ENCODE results near the gene RANBP17. TPM values are rescaled to one million over a fixed set of nuclear protein-coding genes. Genes with fewer than 3 reads are reported as not detected.

Gene RANBP17
- total RNA-seq, 2 experiments from 2014 or later, result not detected

- CTCF ChIA-PET, result no interaction called here
- Mint-ChIP-seq H3K4me1 (ENCODE audit: low read depth) (peaks cover 6% of the 10 kb centered on the region), H3K27me3 (no peaks in the 10 kb centered on the region), H3K4me3 (no peak overlapping the region), H3K9me3 (no peaks in the 10 kb centered on the region), H3K27ac (no peak overlapping the region), H3K36me3 (ENCODE audit: low read depth) (no peaks in the 10 kb centered on the region)
- peaks cover 8% of the 10 kb centered on the region for H3K4me1 ChIP-seq (ENCODE audit: insufficient read depth, low read length)
- H3K4me3 ChIP-seq (ENCODE audit: low read length), result no peak overlapping the region
- intact Hi-C loops (cut with DNase I, micrococcal nuclease), result no loop called here
- no peak for TF ChIP-seq CTCF (IDR thresholded peaks at IDR 0.05)
- DNase-seq, result peak in 2 of 14 experiments; percentile 1 to 62
- POLR2A ChIA-PET, result no interaction called here
- no peak for ATAC-seq (ENCODE audit: poor library complexity)
- H3K27me3 ChIP-seq (ENCODE audit: control insufficient read depth in 1 of 2, insufficient read depth in 2 of 2, low read length in 2 of 2), result peaks cover 0 to 7% of the 10 kb centered on the region in 2 experiments
- no peaks in the 10 kb centered on the region for H3K9me3 ChIP-seq (ENCODE audit: control insufficient read depth in 1 of 2, insufficient read depth in 1 of 2, low read length in 2 of 2)
- H3K27ac ChIP-seq (ENCODE audit: low read depth in 1 of 2, low read length in 2 of 2), result no peak overlapping the region
- H3K36me3 ChIP-seq (ENCODE audit: insufficient read depth, low read length), result no peaks in the 10 kb centered on the region
Measured at GRCh38 chr5:171264843-171265242, 403.0 kb downstream of the RANBP17 start.

GRCh38 chr5:171268700-171269620 lies 407.1 kb downstream of the RANBP17 start:
- Histone ChIP-seq H3K9me3 (ENCODE audit: control insufficient read depth in 1 of 2, insufficient read depth in 1 of 2, low read length in 2 of 2) (no peaks in the 10 kb centered on the region), H3K27me3 (ENCODE audit: control insufficient read depth in 1 of 2, insufficient read depth in 2 of 2, low read length in 2 of 2) (peaks cover 0 to 10% of the 10 kb centered on the region in 2 experiments), H3K4me3 (ENCODE audit: low read length) (no peak overlapping the region), H3K36me3 (ENCODE audit: insufficient read depth, low read length) (no peaks in the 10 kb centered on the region), H3K4me1 (ENCODE audit: insufficient read depth, low read length) (peaks cover 8% of the 10 kb centered on the region), H3K27ac (ENCODE audit: low read depth in 1 of 2, low read length in 2 of 2) (no peak overlapping the region)
- Mint-ChIP-seq H3K9me3 (no peaks in the 10 kb centered on the region), H3K36me3 (ENCODE audit: low read depth) (no peaks in the 10 kb centered on the region), H3K27me3 (peaks cover 6% of the 10 kb centered on the region), H3K27ac (no peak overlapping the region), H3K4me3 (no peak overlapping the region), H3K4me1 (ENCODE audit: low read depth) (peaks cover 6% of the 10 kb centered on the region)
- intact Hi-C loops (cut with DNase I, micrococcal nuclease), result no loop called here
- ATAC-seq (ENCODE audit: poor library complexity), result no peak
- no peak for DNase-seq
- ChIA-PET POLR2A (no interaction called here), CTCF (no interaction called here)
- TF ChIP-seq CTCF (IDR thresholded peaks at IDR 0.05), result no peak

GRCh38 chr5:171269717-171270116 lies 407.9 kb downstream of the RANBP17 start:
- no peaks in the 10 kb centered on the region for H3K9me3 ChIP-seq (ENCODE audit: control insufficient read depth in 1 of 2, insufficient read depth in 1 of 2, low read length in 2 of 2)
- POLR2A ChIA-PET, result no interaction called here

More at GRCh38 chr5:171269717-171270116, 407.9 kb downstream of the RANBP17 start:
- no peaks in the 10 kb centered on the region for H3K36me3 ChIP-seq (ENCODE audit: insufficient read depth, low read length)
- H3K27me3 ChIP-seq (ENCODE audit: control insufficient read depth in 1 of 2, insufficient read depth in 2 of 2, low read length in 2 of 2), result peaks cover 0 to 10% of the 10 kb centered on the region in 2 experiments
- peaks cover 6% of the 10 kb centered on the region for H3K27me3 Mint-ChIP-seq
- no peaks in the 10 kb centered on the region for H3K36me3 Mint-ChIP-seq (ENCODE audit: low read depth)
- no peak for TF ChIP-seq CTCF (IDR thresholded peaks at IDR 0.05)
- H3K27ac ChIP-seq (ENCODE audit: low read depth in 1 of 2, low read length in 2 of 2), result no peak overlapping the region
- H3K4me3 Mint-ChIP-seq, result no peak overlapping the region
- H3K4me1 ChIP-seq (ENCODE audit: insufficient read depth, low read length), result peaks cover 6% of the 10 kb centered on the region
- H3K4me3 ChIP-seq (ENCODE audit: low read length), result no peak overlapping the region
- no peaks in the 10 kb centered on the region for H3K9me3 Mint-ChIP-seq
- CTCF ChIA-PET, result no interaction called here
- DNase-seq (no peak), ATAC-seq (ENCODE audit: poor library complexity) (no peak)
- H3K27ac Mint-ChIP-seq, result no peak overlapping the region
- peaks cover 3% of the 10 kb centered on the region for H3K4me1 Mint-ChIP-seq (ENCODE audit: low read depth)
- intact Hi-C loops (cut with DNase I, micrococcal nuclease), result no loop called here

Measured in CD4-positive, alpha-beta T cell (primary cell).